A673 (cell line): ENCODE results near the gene KYAT1. TPM values are rescaled to one million over a fixed set of nuclear protein-coding genes. Genes with fewer than 3 reads are reported as not detected.
"Not testable (repeated sequence)": the region's sequence is repeated elsewhere in the genome, so short reads cannot be mapped to it uniquely, and the experiment has no call there.

Experiments used
- BruUV-seq: library from RNA; stranded (reverse); fragments of 400-500 nt; replicated peaks from 2 replicates; lab custom pipeline; 2021; lab: Mats Ljungman, UMichigan
- CTCF ChIA-PET: fragments of 300-600 bp; sonication (Branson Sonifier 250); formaldehyde crosslinking; loops from one replicate; lab custom pipeline; 2022; ENCODE audit warnings: antibody characterized with exemption; lab: Charles Lee
- POLR2A ChIA-PET: fragments of 300-600 bp; sonication (Branson Sonifier 250); formaldehyde crosslinking; loops from one replicate; lab custom pipeline; 2022; ENCODE audit warnings: antibody characterized with exemption; ENCODE audit not compliant: low non-redundant PET; lab: Charles Lee
- DNase-seq: peaks from one replicate; pipeline ENCODE4 v3.0.0-alpha.2; 2015; ENCODE audit warnings: low spot score
- H3K27ac ChIP-seq: fragments of 200-600 bp; sonication (generic); 2 replicates; pipeline ENCODE4 v1.5.1; 2016; ENCODE audit warnings: mixed run types, low read depth, mild to moderate bottlenecking, mixed read lengths, antibody characterized with exemption, low read length; ENCODE audit not compliant: poor library complexity, severe bottlenecking
- H3K27me3 ChIP-seq: fragments of 200-600 bp; sonication (generic); replicated peaks from 2 replicates; pipeline ENCODE4 v1.6.1; 2017; ENCODE audit warnings: mixed run types, low read depth, mild to moderate bottlenecking, mixed read lengths, antibody characterized with exemption, low read length; ENCODE audit not compliant: insufficient read depth, poor library complexity
- H3K36me3 ChIP-seq: fragments of 200-600 bp; sonication (generic); 2 replicates; pipeline ENCODE4 v1.6.1; 2016; ENCODE audit warnings: mixed run types, mild to moderate bottlenecking, mixed read lengths, antibody characterized with exemption, low read length; ENCODE audit not compliant: insufficient read depth, poor library complexity, severe bottlenecking
- H3K4me1 ChIP-seq: fragments of 200-600 bp; sonication (generic); 2 replicates; pipeline ENCODE4 v1.6.1; 2017; ENCODE audit warnings: mixed run types, mild to moderate bottlenecking, mixed read lengths, antibody characterized with exemption, low read length; ENCODE audit not compliant: insufficient read depth, poor library complexity, severe bottlenecking
- H3K4me3 ChIP-seq: fragments of 200-600 bp; sonication (generic); 2 replicates; pipeline ENCODE4 v1.5.1; 2016; ENCODE audit warnings: low read depth, mixed run types, mild to moderate bottlenecking, mixed read lengths, low read length; ENCODE audit not compliant: poor library complexity, severe bottlenecking
- H3K9me3 ChIP-seq: fragments of 200-600 bp; sonication (generic); 2 replicates; pipeline ENCODE4 v1.6.1; 2016; ENCODE audit warnings: mixed run types, low read depth, mild to moderate bottlenecking, mixed read lengths, antibody characterized with exemption, low read length; ENCODE audit not compliant: poor library complexity, severe bottlenecking
- EZH2 ChIP-seq: fragments of 200-600 bp; sonication (generic); IDR thresholded peaks from 2 replicates; pipeline ENCODE4 v1.6.1; 2017; ENCODE audit warnings: borderline replicate concordance, low read depth, mild to moderate bottlenecking, mixed read lengths, antibody characterized with exemption, low read length; ENCODE audit not compliant: poor library complexity, severe bottlenecking
- intact Hi-C: fragments of 100-400 bp; cut with micrococcal nuclease; formaldehyde crosslinking; loops from one replicate; pipeline ENCODE4 v1.10.0; 2022; ENCODE audit not compliant: unreplicated experiment
- total RNA-seq: library from RNA; stranded (reverse); gene quantifications from 2 replicates; pipeline ENCODE4 v1.2.3, GENCODE V29; 2021
- TF ChIP-seq, protein P1 (sequence below): fragments of 300-800, 200-600 bp; sonication (generic); conservative IDR thresholded peaks from 2 replicates; pipeline ENCODE4 v1.5.1; 2017; ENCODE audit warnings: low read depth, mild to moderate bottlenecking, antibody characterized with exemption, low read length, moderate library complexity, mixed read lengths

Gene KYAT1
- total RNA-seq, 1 experiment from 2014 or later: 17.9 TPM

DNA sequence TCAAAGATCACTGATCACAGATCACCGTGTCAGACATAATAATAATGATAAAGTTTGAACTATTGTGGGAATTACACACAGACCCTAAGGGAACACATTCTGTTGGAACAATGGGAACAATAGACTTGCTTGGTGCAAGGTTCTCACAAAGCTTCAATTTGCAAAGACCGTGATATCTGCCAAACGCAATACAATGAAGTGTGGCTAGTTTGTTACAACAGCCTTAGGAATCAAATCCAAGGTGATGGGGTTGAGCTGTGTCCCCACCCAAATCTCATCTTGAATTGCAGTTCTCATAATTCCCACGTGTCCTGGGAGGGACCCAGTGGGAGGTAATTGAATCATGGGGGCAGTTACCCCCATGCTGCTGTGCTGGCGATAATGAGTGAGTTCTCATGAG lies 20.8 kb downstream of the KYAT1 start:
- CTCF ChIA-PET: interaction anchor here (0.7 to 0.8 kb wide), 3 partner anchors 18 to 175 kb away, joined by 3 to 5 read pairs (median 3); no protein-coding TSS in a partner anchor
- H3K9me3 ChIP-seq: no peaks in the 10 kb centered on the region
- TF ChIP-seq, protein P1, sequence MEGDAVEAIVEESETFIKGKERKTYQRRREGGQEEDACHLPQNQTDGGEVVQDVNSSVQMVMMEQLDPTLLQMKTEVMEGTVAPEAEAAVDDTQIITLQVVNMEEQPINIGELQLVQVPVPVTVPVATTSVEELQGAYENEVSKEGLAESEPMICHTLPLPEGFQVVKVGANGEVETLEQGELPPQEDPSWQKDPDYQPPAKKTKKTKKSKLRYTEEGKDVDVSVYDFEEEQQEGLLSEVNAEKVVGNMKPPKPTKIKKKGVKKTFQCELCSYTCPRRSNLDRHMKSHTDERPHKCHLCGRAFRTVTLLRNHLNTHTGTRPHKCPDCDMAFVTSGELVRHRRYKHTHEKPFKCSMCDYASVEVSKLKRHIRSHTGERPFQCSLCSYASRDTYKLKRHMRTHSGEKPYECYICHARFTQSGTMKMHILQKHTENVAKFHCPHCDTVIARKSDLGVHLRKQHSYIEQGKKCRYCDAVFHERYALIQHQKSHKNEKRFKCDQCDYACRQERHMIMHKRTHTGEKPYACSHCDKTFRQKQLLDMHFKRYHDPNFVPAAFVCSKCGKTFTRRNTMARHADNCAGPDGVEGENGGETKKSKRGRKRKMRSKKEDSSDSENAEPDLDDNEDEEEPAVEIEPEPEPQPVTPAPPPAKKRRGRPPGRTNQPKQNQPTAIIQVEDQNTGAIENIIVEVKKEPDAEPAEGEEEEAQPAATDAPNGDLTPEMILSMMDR: no peak
- TF ChIP-seq EZH2: no peak
- H3K4me3 ChIP-seq: no peak overlapping the region
- POLR2A ChIA-PET: no interaction called here
- no TSS peak for BruUV-seq
- no peaks in the 10 kb centered on the region for H3K36me3 ChIP-seq
- DNase-seq: no peak
- no peaks in the 10 kb centered on the region for H3K27me3 ChIP-seq
- no peak overlapping the region for H3K27ac ChIP-seq
- peaks cover 7% of the 10 kb centered on the region for H3K4me1 ChIP-seq
- intact Hi-C loops: loop anchor here (5.0 kb wide), 1 partner anchor 86 kb away; the partner anchor contains the start of genes DOLK and NUP188

- H3K27me3 ChIP-seq, intact Hi-C loops, H3K4me3 ChIP-seq, BruUV-seq, H3K27ac ChIP-seq, DNase-seq, H3K36me3 ChIP-seq, POLR2A ChIA-PET, H3K4me1 ChIP-seq, H3K9me3 ChIP-seq: not testable (repeated sequence)
- CTCF ChIA-PET: interaction anchor here (0.7 kb wide), 1 partner anchor 69 kb away, joined by 7 read pairs; no protein-coding TSS in a partner anchor
Measured at GRCh38 chr9:128858476-128858875, 23.3 kb downstream of the KYAT1 start.

DNA sequence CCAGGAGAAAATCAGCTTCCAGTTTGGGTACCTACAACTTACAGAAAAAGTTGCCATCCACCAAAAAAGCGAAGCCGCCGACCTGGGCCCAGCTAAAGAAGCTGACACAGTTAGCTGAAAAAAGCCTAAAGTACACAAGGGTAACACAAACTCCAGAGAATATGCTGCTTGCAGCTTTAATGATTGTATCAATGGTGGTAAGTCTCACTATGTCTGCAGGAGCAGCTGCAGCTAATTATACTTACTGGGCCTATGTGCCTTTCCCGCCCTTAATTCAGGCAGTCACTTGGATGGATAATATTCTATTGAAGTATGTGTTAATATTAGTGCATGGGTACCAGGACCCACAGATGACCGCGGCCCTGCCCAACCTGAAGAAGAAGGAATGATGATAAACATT lies 27.3 kb downstream of the KYAT1 start:
- intact Hi-C loops, DNase-seq, H3K27ac ChIP-seq, H3K36me3 ChIP-seq, CTCF ChIA-PET, H3K27me3 ChIP-seq, BruUV-seq, POLR2A ChIA-PET, H3K4me3 ChIP-seq, H3K9me3 ChIP-seq, H3K4me1 ChIP-seq: not testable (repeated sequence)

DNA sequence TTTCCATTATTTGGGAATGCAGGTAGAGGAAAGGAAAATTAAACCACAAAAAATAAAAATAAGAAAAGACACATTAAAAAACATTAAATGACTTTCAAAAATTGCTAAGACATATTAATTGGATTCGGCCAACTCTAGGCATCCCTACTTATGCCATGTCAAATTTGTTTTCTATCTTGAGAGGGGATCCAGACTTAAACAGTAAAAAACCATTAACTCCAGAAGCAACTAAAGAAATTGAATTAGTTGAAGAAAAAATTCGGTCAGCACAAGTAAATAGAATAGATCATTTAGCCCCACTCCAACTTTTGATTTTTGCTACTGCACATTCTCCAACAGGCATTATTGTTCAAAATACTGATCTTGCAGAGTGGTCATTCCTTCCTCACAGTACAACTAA lies 29.1 kb downstream of the KYAT1 start:
- POLR2A ChIA-PET, H3K36me3 ChIP-seq, H3K9me3 ChIP-seq, H3K4me3 ChIP-seq, H3K4me1 ChIP-seq, H3K27ac ChIP-seq, DNase-seq, BruUV-seq, H3K27me3 ChIP-seq: not testable (repeated sequence)
- CTCF ChIA-PET: interaction anchor here (0.5 to 1.0 kb wide), 5 partner anchors 27 to 124 kb away, joined by 3 to 5 read pairs (median 3); no protein-coding TSS in a partner anchor
- intact Hi-C loops: loop anchor here (2.0 kb wide), 1 partner anchor 76 kb away; no protein-coding TSS in a partner anchor
